ENCODE data around the gene R3HDM4. TPM values are rescaled to one million over a fixed set of nuclear protein-coding genes. Genes with fewer than 3 reads are reported as not detected.

Gene R3HDM4
- total RNA-seq, 1 experiment from 2014 or later, result 55.8 TPM

DNA sequence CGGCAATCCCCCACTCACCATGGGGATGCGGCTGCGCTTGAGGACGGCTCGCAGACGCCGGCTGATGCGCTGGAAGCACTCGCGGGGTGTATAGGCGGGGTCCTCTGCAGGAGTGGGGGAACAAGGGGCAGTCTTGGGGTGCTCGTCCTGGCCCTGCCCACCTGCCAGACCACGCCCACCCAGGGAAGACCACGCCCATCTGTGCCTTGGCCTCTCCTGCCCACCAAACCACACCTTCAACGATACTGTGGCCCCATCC, 13.0 kb downstream of the R3HDM4 start:
- TF ChIP-seq, protein P1, sequence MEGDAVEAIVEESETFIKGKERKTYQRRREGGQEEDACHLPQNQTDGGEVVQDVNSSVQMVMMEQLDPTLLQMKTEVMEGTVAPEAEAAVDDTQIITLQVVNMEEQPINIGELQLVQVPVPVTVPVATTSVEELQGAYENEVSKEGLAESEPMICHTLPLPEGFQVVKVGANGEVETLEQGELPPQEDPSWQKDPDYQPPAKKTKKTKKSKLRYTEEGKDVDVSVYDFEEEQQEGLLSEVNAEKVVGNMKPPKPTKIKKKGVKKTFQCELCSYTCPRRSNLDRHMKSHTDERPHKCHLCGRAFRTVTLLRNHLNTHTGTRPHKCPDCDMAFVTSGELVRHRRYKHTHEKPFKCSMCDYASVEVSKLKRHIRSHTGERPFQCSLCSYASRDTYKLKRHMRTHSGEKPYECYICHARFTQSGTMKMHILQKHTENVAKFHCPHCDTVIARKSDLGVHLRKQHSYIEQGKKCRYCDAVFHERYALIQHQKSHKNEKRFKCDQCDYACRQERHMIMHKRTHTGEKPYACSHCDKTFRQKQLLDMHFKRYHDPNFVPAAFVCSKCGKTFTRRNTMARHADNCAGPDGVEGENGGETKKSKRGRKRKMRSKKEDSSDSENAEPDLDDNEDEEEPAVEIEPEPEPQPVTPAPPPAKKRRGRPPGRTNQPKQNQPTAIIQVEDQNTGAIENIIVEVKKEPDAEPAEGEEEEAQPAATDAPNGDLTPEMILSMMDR (conservative IDR thresholded peaks at IDR 0.05), result no peak
- TF ChIP-seq EZH2 (IDR thresholded peaks at IDR 0.05; ENCODE audit: low read depth), result no peak
- POLR2A ChIA-PET (ENCODE audit: unreplicated experiment), result no interaction called here
- Histone ChIP-seq H3K9me2 (ENCODE audit: insufficient read depth) (no peaks in the 10 kb centered on the region), H3K4me1 (replicated peaks; ENCODE audit: insufficient read depth) (no peaks in the 10 kb centered on the region), H3K4me3 (no peak overlapping the region), H3K27ac (no peak overlapping the region), H3K79me2 (ENCODE audit: low read depth) (peaks cover 6% of the 10 kb centered on the region; the same call in 1 of the 2 replicates), H2AFZ (no peak overlapping the region), H3K36me3 (ENCODE audit: low read depth) (no peaks in the 10 kb centered on the region), H3K27me3 (ENCODE audit: insufficient read depth, low read depth) (no peaks in the 10 kb centered on the region), H3K9me3 (ENCODE audit: insufficient read depth, low read depth) (no peaks in the 10 kb centered on the region), H3F3A (ENCODE audit: insufficient read depth, low read depth) (0 out of 2 replicates have a peak, but pooled peaks cover 3% of the 10 kb centered on the region), H3K4me2 (no peak overlapping the region), H4K20me1 (ENCODE audit: insufficient read depth) (peaks cover 31% of the 10 kb centered on the region)
- DNase-seq, result no peak
- CTCF ChIA-PET, result no interaction called here
- BruUV-seq (replicated peaks), result no TSS peak
- intact Hi-C loops (cut with micrococcal nuclease; ENCODE audit: unreplicated experiment), result no loop called here

DNA sequence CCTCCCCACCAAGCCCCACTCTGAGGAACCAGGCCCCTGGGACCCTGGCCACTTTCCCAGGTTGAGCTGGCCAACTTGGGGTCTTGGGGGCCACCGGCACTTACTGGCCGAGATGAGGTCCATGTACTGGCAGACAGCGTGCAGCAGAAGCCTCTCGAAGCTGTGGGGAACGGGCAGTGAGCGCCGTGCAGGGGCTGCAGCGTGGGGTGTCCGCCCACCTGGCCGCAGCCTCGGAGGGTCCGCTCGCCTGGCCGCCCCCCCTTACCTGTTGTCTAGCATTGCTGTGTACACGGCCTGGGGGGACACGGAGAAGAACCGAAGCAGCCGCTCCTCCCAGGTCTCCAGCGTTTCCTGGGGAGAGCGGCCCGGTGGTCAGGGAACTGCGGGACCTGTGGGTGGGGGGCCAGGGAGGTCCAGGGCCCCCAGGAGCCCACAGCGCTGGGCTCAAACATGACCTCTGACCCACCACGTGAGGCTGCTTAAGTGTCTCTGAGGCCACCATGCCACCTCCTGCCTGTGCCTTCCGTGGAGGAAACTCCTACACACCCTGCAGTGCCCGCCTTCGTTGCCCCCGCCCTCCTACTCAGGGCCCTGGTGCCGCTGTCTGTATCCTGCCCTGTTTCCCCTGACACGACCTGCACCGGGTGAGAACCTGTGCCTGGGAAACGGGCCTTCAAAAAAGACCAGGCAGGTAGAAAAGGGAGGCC, 13.5 kb downstream of the R3HDM4 start:
- H2AFZ ChIP-seq, result no peak overlapping the region

DNA sequence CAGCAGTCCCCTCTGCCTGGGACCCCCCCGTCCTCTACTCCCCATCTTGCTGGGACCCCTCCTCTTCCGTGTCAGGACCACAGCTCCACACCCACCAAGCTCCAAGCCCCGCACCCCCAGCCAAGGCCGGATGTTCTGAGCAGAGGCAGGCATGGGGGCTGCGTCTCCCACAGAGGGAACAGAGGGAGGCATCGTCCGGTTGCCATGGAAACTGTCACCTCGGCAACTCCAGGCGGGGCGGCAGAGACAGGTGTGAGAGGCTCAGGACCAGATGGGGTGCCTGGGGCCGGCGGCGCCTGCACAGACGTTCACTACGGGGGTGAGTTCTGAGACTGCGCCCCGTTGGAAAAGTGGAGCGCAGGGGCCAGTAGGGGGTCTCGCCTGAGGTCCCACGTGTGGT, 14.4 kb downstream of the R3HDM4 start:
- Histone ChIP-seq H3K4me3 (no peak overlapping the region), H3F3A (ENCODE audit: insufficient read depth, low read depth) (peaks cover 10% of the 10 kb centered on the region; the same call in 1 of the 2 replicates), H3K9me2 (ENCODE audit: insufficient read depth) (no peaks in the 10 kb centered on the region), H3K4me1 (replicated peaks; ENCODE audit: insufficient read depth) (no peaks in the 10 kb centered on the region), H3K79me2 (ENCODE audit: low read depth) (no peaks in the 10 kb centered on the region), H3K36me3 (ENCODE audit: low read depth) (no peaks in the 10 kb centered on the region), H3K27me3 (ENCODE audit: insufficient read depth, low read depth) (no peaks in the 10 kb centered on the region), H2AFZ (no peak overlapping the region), H3K9me3 (ENCODE audit: insufficient read depth, low read depth) (no peaks in the 10 kb centered on the region), H3K4me2 (no peak overlapping the region), H4K20me1 (ENCODE audit: insufficient read depth) (peaks cover 25% of the 10 kb centered on the region), H3K27ac (no peak overlapping the region)
- DNase-seq, result no peak
- TF ChIP-seq, protein P1 (conservative IDR thresholded peaks at IDR 0.05), result no peak
- TF ChIP-seq EZH2 (IDR thresholded peaks at IDR 0.05; ENCODE audit: low read depth), result no peak
- intact Hi-C loops (cut with micrococcal nuclease; ENCODE audit: unreplicated experiment), result no loop called here
- CTCF ChIA-PET, result interaction anchor here (0.5 kb wide), 1 partner anchor 90 kb away, joined by 23 read pairs; no protein-coding TSS in a partner anchor
- POLR2A ChIA-PET (ENCODE audit: unreplicated experiment), result no interaction called here
- no TSS peak for BruUV-seq (replicated peaks)

More for the DNA sequence above, 13.5 kb downstream of the R3HDM4 start:
- H4K20me1 ChIP-seq (ENCODE audit: insufficient read depth), result peaks cover 27% of the 10 kb centered on the region
- H3K4me3 ChIP-seq, result no peak overlapping the region
- peaks cover 8% of the 10 kb centered on the region; the same call in 1 of the 2 replicates for H3F3A ChIP-seq (ENCODE audit: insufficient read depth, low read depth)
- POLR2A ChIA-PET (ENCODE audit: unreplicated experiment), result no interaction called here
- CTCF ChIA-PET, result no interaction called here
- H3K4me1 ChIP-seq (replicated peaks; ENCODE audit: insufficient read depth), result no peaks in the 10 kb centered on the region
- no peaks in the 10 kb centered on the region for H3K9me2 ChIP-seq (ENCODE audit: insufficient read depth)
- H3K27me3 ChIP-seq (ENCODE audit: insufficient read depth, low read depth), result no peaks in the 10 kb centered on the region
- intact Hi-C loops (cut with micrococcal nuclease; ENCODE audit: unreplicated experiment), result no loop called here
- H3K9me3 ChIP-seq (ENCODE audit: insufficient read depth, low read depth), result no peaks in the 10 kb centered on the region
- no peak overlapping the region for H3K4me2 ChIP-seq
- peaks cover 2% of the 10 kb centered on the region; the same call in 1 of the 2 replicates for H3K79me2 ChIP-seq (ENCODE audit: low read depth)
- TF ChIP-seq, protein P1 (conservative IDR thresholded peaks at IDR 0.05), result no peak
- TF ChIP-seq EZH2 (IDR thresholded peaks at IDR 0.05; ENCODE audit: low read depth), result no peak
- H3K27ac ChIP-seq, result no peak overlapping the region
- no TSS peak for BruUV-seq (replicated peaks)
- no peak for DNase-seq
- no peaks in the 10 kb centered on the region for H3K36me3 ChIP-seq (ENCODE audit: low read depth)

All from PC-9 (cell line).